SKM-1 treated with dmso at 0.1 percent for 144 hours (cell line): Measurements from ENCODE around the gene CPT2.
A peak's percentile ranks its signal among the peaks of the same experiment; 100 is the strongest.
"Not testable (repeated sequence)": the region's sequence is repeated elsewhere in the genome, so short reads cannot be mapped to it uniquely, and the experiment has no call there.

Experiments used
- DNase-seq: peaks from one replicate; lab custom pipeline; 2025; ENCODE audit not compliant: unreplicated experiment; lab: John Stamatoyannopoulos, UW

The CPT2 gene

DNA sequence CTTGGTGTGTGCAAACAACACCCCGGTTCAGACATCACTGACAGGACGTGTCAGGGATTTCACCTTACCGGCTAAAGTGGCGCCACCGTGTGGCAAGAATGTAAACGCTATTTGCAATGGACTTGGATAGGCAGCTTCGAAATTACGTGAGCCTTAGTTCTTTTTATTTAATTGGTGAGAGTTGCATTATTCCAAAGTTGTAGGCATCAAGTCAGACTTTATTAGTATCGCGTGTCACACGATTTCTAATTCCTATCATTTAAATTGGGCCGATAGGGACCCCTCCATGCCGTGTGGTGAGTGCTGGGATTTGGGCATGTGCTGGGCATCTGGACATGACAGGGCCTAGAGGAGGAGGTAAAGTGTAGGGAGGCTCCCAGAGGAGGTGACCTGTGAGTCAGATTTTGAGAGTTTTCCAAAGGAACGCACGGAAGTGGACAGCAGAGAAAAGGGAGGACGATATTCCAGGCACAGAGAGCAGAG lies 14.5 kb upstream of the CPT2 start:
- DNase-seq = peak; percentile 55

DNA sequence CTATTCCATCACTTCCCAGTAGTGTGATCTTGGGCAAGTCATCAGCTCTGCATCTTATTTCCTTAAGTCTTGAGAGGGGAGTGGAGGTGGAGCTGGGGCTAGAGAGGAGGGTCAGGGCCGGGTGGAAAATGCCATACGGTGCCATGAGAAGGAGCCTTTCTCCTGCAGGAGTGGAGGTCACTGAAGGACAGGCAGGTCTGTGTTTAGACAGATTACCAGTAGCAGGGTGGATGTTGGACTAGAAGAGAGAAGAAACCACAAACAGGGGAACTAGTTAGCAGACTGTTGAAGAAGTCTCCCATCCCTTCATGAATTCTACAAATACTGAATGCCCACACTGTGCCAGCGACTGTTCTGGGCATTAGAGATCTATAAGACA lies 13.9 kb upstream of the CPT2 start:
- DNase-seq = no peak

DNA sequence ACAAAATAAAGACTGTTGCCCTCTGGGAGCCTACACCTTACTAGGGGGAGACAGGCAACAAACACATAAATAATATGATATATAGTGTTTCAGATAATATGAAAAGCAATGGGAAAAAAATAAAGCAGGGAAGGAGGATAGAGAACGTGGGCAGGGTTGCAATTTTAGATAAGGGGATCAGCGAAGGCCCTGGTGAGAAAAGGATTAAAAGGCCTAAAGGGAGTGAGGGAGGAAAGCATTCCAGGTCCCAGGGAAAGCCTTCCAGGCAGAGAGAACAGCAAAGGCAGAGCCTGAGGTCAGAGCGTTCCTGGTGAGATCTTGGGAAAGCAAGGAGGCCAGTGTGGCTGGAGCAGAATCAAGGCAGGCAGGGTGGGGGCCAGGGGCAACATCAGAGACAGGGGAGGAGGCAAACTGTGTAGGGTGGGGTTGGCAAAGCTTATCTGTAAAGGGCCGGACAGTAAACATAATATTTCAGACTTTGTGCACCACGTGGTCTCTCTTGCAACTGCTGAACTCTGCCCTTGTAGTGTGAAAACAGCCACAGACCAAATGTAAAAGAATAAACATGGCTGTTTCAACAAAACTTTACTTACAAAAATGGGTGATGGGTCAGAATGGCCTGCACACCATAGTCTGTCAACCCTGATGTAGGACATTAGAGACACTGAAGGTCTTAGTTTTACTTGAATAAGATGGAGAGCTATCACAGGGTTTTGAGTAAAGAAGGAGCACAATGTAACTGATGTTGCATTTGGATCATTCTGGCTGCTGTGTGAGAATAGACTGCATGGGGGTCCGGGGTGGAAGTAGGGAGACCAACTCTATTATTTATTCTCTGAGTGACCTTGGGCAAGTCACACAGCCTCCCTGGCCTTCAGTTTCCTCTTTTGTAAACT lies 13.3 kb upstream of the CPT2 start:
- DNase-seq = no peak

DNA sequence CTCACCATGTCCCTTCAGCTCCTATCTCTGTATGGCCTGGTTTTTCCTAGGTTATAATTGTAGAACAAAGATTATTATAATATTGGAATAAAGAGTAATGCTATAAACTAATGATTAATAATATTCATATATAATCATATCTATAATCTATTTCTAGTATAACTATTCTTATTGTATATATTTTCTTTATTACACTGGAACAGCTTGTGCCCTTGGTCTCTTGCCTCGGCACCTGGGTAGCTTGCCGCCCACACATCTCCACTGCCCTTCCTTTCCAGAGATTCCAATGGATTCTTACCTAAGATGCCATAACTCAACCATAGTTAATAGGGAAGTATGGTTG lies 10.7 kb upstream of the CPT2 start:
- not testable (repeated sequence) for DNase-seq

DNA sequence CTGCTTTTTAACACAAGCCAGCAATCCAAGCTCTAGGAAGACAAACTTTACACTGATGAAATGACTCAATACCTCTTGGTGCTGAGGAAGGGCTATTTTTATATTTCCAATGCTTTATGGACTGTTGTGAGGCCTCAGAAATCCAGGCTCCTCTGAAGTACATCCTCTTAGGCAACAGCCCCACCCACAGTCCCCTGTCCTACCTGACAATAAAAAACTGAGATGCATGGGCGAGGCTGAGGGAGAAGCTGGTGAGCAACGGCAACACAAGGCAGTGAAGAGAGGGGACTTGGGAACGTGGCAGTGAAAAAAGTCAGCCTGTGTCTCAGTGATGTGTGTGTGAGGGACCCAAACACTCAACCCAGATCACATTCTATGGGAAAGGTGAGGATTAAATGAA lies 10.1 kb upstream of the CPT2 start:
- DNase-seq = no peak

DNA sequence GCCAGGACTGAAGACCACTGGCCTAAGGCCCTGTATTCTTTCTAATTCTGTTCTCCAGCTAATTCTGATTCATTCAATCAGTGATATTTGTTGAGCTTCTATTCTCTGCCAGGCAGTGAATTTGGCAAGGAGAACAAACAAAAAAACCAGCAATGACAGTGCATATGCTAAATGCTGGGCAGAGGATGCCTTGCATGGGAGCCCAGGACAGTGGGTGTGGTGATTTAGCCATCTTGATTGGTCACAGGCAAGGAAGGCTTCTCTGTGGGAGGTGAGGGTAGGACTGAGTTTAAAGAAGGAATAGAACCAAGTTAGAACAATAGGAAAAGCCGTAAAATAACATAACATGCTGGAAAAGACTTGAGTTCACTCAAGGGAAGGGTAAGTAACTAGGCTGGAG lies 9.2 kb upstream of the CPT2 start:
- no peak for DNase-seq

DNA sequence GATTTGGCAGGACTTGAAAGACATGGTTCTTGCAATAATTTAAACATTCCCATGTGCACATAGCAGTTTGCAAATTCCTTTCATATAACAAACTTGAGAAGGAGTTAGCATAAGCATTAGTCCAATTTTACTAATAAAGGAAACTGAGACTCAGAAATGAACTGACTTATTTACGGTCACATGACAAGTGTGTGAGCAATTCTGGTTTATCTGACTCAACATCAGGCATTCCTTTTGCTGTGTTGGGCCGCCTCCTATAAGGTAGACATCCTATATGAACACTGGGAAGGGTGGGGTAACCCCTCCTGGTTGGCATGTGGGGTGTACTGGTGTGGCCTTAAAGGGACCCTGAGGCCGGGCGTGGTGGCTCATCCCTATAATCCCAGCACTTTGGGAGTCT lies 8.5 kb upstream of the CPT2 start:
- DNase-seq = no peak

DNA sequence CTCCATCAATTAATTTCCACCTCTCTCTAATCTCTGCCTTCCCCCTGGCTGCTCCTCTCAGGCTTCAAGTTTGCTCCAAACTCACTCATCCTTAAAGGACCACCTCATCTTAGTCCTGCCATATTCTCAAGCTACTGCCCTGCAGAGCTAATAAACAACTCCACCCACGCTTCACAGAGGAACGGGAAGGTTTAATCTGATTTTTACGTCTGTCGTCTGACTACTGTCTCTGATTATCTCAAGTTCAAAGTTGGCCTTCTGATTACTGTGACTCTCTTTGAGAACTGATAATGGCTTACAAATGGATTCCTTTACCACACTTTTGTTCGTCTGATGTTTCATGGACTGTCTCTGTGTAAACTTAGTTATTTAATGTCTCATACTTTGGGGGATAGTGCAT lies 7.6 kb upstream of the CPT2 start:
- DNase-seq = no peak

DNA sequence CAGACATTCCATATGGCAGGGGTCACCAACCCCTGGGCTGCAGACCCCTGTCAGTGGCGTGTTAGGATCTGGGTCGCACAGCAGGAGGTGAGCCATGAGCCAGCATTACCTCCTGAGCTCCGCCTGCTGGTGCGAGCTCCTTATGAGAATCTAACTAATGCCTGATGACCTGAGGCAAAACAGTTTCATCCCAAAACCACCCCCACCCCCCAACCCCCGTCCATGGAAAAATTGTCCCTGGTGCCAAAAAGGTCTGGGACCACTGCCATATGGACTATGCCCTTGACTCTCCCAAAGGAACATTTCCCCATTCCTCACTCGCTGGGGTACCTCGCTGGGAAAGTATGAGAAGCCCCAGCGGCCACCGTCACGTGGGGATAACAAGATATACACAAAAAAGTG lies 6.4 kb upstream of the CPT2 start:
- no peak for DNase-seq

DNA sequence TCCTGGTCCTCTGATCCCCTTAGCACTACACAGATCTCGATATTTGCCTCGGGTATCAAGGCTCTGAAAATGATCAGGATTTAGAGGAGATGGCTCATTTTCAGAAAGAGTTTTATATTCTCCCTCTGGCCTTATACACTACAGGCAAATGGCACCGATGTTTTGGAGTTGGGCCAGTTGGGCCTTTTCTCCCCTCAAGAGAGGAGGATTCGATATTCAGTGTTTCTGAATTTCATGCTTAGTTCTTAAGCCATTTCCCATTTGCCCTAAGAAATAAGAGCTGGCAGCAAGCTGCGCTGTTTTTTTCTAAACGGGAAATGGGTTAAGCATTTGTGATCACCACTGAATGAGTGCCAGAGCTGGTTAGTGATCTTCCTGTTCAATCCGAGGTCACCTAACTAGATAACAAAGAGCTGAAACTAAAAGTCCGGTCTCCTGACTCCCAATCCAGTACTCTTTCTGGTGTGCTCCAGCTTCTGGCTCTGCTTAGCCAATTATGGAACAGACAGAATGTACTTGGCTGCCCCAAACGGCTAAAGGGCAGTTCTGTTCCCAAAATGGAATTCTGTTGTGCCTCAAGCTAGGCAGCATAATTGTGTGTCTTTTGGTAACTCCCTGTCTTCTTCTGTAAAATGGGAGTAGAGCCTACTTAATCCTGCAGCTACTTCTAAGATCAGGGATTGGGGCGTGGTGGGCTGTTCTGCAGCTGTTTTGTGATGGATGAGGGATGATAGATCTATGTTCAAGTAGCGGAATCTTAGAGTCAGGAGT lies 1.2 kb upstream of the CPT2 start:
- no peak for DNase-seq

DNA sequence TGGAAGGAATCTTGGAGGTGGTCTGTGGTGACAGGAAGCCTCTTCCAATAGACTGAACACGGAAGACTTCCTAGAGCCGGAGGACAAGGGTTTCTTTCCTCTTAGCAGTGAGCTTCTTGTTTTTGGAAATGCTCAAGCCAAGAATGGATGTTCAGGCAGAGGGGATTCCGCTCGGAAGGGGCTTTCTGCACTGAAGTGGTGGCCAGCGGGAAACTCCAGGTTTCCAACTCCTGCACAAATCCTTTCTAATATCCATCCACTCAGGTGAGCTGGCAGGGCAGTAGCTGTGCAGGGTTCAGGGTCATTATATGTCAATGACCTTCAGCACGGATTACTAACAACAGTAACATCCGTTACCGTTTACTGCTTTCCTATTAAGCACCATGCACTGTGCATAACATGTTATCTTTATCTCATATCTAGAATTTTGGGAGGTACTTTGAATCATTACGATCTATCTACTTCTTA lies 573 bp upstream of the CPT2 start:
- no peak for DNase-seq

DNA sequence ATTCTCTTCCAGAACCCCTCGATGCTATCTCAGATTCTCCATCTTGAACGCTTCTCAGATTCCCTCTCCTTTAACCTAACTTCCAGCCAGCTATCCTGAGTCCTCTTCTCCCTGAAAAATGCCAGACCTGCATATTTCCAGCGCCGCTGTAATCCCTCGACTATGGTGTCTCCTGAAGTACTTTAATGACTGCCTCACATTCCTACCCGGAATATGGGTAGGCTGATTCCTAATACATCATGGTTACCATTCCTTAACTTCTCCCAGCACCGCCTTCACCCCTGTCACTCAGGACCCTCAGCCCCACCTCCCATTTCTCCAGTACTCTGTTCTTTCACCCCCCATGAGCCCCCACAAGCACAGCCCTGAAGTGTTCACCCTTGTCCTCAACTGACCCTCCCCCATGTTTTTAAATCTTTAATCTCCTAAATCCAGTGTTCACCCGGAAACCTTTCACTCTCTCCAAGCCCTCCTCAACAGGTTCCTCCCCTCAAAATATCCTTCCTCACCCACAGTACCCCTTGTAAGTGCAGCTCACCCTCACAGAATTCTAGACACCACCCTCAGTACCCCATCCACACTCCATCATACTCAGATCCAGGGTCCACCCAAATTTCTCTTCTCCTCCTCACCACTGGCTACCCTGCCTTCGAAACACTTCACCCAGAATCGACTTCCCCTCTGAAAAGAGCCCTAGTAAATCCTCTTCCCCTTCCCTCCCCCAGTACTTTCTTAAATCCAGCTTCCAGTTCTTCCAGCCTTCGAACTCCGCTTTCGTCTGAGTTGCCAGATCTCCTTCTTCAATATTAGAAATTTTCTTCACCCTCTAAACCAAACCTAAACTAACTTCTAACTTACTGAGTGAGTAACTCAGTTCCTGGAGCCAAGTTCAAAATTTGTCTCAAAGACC lies 922 bp downstream of the CPT2 start:
- DNase-seq = peak; percentile 23

DNA sequence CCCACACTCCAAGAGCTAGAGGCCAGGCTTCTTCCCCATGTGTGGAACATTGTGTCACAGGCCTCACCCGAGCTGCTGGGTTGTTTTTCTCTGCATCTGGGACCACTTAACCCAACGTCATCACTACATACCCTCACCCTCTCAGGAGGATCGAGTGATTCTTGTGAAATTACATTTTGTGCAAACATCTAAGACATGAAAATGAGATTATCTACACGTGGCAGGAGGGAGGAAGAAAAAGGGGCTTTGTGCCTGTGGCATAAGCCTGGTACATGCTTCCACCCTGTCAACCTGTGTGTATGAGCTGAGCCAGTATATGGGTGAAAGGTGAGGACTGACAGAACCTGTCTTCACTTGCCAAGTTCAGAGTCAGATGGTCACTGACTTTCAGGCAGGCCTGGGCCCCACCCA lies 1.6 kb downstream of the CPT2 start:
- DNase-seq = no peak

DNA sequence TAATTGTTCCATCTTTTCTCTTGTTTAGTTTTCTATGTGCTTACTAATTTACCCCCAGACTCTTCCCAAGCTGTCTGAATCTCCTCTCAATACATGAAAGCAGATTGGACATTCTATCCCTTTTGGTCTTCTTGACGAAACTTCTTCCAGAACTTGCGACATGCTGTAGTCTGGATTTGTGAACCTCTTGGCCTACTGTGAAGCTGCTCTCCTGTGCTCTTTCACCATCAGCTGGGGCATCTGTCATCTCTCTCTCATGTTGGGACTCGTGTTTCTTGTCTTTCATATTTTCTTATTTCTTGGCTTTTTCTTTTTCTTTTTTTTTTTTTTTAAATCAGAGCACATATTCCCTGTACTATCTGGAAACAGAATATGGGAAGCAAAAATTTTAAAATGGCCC lies 6.8 kb downstream of the CPT2 start:
- no peak for DNase-seq

DNA sequence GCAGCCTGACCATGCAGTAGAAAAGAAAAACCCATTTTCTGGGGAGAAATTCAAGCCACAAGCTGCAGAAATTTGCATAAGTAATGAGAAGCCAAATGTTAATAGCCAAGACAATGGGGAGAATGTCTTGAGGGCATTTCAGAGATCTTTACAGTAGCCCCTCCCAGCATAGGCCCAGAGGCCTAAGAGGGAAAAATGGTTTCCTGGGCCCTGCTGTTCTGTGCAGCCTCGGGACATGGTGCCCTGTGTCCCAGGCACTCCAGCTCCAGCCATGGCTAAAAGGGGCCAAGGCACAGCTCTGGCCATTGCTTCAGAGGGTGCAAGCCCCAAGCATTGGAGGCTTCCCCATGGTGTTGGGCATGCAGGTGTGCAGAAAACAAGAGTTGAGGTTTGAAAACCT lies 8.9 kb downstream of the CPT2 start:
- DNase-seq = not testable (repeated sequence)

DNA sequence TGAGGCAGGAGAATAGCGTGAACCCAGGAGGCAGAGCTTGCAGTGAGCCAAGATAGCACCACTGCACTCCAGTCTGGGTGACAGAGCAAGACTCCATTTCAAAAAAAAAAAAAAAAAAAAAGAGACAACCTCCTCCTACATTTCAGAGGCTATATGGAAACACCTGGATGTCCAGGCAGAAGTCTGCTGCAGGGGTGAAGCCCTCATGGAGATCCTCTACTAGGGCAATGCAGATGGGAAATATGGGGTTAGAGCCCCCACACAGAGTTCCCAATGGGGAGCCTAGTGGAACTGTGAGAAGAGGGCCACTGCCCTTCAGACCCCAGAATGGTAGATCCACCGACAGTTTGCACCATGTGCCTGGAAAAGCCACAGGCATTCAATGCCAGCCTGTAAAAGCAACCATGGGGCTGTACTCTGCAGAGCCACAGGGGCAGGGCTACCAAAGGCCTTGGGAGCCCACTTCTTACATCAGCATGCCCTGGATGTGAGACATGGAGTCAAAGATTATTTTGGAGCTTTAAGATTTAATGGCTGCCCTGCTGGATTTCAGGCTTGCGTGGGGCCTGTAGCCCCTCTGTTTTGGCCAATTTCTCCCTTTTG lies 9.6 kb downstream of the CPT2 start:
- not testable (repeated sequence) for DNase-seq

DNA sequence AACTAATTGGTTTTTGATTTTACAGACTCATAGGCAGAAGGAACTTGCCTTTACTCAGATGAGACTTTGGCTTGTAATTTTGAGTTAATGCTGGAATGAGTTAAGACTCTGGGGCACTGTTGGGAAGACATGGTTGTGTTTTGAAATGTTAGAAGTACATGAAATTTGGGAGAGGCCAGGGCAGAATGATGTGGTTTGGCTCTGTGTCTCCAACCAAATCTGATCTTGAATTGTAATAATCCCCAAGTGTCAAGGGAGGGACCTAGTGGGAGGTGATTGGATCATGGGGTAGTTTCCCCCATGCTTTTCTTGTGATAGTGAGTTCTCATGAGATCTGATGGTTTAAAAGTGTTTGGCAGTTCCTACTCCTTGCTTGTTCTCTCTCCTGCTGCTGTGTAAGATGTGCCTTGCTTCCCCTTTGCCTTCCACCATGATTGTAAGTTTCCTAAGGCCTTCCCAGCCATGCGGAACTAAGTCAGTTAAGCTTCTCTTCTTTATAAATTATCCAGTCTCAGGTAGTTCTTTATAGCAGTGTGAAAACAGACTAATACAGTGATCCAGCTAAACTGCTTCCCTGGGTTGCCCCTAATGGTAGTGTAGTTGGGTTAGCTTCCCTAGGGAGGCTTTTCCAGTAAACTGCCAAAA lies 10.2 kb downstream of the CPT2 start:
- no peak for DNase-seq

DNA sequence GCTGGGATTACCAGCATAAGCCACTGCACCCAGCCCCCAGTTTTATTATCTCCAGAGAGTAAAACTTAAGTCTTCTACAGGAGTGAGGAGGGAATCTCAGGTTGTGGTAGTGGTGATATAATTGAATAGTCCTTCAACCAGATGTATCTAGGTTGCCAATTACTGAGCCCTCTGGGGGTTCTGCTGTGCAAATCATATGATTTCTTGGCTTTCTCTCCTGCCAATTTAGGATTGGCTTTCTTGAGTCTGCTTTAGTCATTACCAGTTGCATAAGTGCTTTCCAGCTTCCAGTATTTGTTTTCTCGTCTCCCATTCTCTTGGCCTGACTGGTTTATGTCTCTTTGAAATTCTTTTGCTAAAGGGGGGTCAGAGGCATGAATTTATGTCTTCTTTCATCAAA lies 11.1 kb downstream of the CPT2 start:
- no peak for DNase-seq

DNA sequence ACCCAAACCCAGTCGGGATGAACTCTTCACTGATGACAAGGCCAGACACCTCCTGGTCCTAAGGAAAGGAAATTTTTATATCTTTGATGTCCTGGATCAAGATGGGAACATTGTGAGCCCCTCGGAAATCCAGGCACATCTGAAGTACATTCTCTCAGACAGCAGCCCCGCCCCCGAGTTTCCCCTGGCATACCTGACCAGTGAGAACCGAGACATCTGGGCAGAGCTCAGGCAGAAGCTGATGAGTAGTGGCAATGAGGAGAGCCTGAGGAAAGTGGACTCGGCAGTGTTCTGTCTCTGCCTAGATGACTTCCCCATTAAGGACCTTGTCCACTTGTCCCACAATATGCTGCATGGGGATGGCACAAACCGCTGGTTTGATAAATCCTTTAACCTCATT lies 13.7 kb downstream of the CPT2 start:
- no peak for DNase-seq

DNA sequence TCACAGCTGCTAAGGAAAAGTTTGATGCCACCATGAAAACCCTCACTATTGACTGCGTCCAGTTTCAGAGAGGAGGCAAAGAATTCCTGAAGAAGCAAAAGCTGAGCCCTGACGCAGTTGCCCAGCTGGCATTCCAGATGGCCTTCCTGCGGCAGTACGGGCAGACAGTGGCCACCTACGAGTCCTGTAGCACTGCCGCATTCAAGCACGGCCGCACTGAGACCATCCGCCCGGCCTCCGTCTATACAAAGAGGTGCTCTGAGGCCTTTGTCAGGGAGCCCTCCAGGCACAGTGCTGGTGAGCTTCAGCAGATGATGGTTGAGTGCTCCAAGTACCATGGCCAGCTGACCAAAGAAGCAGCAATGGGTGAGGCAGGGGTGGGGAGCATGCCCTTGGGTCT lies 14.3 kb downstream of the CPT2 start:
- no peak for DNase-seq
